GM18517 (cell line): ENCODE results near the gene PLCH2.
"Not testable (repeated sequence)": the region's sequence is repeated elsewhere in the genome, so short reads cannot be mapped to it uniquely, and the experiment has no call there.

Experiments used
- ATAC-seq: cut with Tn5 transposase; IDR thresholded peaks from one replicate; pipeline ENCODE4 v1.9.1; 2021; ENCODE audit warnings: mild to moderate bottlenecking, moderate library complexity; ENCODE audit not compliant: unreplicated experiment

The PLCH2 gene

DNA sequence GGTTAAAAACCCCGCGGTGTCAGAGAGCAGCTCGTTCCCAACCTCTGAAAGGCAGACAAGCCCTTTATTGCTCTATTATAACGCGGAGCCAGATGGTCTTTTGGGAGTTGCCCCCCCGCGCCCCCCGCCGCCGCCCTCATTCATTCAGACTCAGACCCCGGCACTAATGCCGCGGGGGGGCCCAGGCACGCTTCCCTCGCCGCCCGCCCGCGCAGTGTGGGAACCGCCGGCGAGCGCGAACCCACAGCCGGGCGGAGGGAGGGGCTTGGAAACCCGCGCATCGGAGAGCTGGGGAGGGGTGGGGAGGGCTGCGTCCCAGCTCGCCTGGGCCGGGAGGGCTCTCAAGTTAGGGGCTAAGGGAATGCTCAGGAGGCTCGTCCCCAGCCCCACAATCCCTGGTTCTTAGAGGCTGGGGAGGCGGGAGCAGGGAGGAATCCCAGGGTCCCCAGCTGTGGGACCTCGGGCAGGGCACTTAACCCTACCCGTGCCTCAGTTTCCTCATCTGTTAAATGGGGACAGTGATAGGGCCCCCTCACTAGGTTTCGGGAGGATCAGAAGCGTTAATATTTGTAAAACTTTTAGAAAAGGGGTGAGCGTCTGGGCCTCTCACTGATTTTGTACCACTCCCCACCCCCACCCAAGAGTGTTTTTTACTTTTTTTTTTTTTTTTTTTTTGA, 64.9 kb downstream of the PLCH2 start:
- no peak for ATAC-seq

DNA sequence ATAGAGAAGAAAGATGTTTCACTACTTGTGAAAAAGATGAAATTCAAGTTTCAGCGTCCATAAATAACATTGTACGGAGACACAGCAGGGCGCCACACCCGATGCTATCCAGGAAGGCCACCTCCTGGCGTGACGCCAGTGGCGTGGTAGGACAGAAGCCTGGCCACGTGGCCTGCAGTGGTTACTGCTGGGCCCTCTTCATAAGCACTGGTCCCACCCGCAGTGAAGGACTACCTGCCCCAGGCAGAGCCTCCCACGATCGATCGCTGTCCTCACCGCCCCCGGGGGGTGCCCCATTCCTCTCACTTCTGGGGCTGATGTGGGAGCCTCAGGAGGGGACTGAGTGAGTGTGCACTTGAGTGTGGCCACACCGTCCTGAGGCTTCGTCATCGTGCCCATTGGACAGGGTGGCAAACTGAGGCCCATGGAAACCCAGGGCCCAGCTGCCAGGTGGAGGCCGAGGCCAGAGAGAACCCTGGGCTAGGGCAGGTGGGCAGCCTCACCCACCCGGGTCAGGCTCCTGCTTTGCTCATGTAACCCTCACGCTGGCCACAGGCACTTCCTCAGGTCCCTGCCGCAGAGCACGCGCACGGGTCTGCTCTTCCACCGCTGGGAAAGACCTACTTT, 65.6 kb downstream of the PLCH2 start:
- no peak for ATAC-seq

DNA sequence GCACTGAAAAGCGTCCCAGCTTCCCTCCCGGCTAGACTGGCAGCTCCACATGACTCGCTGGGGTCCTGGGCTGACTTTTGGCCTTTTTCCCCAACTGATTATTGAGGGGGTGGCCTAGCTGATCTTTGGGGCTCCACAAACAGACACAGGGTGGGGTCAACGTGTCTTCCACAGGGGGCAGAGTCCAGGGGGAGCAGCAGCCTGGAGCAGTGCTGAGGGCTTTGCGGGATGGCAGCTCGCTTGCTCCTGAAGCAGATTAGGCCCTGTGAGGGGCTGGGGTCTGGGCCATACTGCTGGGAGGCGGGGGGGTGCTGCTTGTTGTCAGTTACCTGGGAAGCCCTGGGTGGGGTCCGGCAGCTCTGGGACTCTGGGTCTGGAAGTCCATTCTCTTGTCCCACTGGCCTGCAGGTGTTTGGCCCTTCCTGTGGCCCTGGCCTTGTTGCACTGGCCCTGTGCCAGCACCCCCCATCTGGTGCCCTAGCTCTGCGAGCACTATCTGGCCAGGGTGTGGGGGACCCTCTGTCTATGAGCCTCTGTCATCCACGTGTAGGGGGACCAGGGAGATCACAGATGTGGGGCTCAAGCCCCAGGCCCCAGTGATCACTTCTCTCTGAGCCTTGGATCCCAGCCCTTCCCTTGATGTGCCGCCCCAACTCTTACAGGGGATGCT, 66.3 kb downstream of the PLCH2 start:
- no peak for ATAC-seq

DNA sequence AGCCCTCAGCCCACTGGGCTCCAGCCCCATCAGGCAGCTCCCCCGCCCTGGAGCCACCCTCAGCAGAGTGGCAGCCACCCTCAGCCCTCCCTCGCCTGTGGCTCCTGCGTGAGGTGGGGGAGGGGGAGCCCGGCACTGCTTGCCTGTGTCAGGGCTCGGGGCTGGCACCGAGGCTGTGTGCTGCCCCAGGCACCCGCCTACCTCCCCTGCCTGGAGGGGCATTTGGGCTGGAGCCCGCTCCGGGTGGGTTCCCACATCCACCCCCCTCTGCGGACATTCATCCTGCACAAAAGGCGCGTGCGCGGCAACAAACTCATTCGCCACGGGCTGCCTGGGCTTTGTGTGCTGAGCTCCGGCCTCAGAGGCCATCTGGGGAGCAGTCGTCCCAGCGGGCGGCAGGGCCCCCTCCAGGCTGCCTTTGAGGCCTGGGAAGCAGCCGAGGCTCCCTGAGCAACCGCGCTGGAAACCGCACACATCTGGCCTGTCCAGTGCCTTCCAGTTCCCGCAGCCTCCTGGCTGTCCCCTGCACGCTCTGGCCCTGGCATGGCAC, 67.5 kb downstream of the PLCH2 start:
- no peak for ATAC-seq

DNA sequence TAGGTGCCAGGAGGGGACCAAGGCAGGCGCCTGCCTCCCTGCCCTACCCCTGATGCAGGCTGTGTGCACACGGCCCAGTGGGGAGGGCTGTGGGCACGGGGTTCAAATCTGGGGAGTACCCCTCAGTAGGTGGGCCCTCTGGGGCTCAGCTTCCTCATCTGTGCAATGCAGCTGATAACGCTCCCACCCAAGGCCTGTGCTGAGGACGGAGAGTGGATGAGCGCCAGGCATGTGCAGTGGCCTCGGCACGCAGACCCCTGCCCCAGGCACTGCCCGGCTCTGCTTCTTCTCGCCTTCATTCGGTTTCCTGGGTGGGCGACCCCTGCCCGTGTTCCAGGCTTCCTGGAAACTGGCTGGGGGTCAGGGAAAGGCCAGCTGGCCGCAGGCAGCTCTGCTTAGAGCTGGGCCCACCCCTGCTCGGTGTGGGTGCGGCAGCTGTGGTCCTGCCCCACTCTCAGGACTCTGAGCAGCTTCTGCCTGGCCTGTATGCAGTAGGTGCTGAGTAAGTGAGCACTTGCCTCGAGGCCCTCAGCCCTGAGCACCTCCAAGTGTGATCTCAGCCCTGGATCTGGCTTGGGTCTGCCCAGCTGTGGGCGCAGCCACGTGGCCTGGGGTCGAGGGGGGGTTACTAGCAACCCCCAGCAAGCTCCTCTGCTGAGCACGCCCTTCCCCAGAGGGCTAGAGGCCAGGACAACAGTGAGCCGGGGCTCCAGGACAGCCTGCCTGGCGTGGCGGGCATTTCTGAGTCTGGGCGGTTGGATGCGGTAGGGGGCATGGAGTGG, 68.2 kb downstream of the PLCH2 start:
- ATAC-seq: no peak

DNA sequence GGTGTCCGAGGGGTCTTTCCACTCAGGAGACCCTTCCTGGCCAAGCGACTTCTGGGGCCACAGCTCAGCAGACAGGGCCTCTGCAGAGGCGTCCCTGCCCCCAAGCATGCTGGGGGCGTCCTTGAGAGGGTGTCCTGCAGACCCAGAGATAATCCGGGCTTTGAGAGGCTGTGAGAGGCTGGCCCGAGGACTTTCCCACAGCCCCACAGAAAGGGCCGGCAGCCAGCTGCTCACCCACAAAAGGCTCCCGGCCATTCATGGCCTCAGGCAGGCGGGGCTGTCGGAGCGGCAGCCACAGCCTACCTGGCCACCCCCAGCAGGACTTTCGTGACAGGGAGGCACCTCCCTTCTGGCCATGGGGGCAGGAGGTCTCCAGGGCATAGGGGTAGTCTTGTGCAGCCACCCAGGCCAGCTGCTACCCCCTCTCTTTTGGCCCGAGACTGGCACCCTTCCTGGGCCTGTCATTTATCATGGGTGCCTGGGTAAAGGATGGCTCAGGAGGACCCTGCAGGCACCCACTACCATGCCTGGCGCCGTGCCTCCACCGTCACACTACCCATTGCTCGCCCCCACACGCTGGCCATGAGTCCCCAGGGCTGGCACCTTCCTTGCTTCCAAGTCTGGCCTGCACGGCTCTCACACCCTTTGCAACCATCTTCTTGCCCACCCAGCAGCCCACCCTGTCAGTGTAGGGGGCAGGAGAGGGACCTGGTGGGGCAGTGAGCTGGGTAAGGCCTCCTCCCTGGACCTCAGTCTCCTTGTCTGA, 69.0 kb downstream of the PLCH2 start:
- ATAC-seq: no peak

DNA sequence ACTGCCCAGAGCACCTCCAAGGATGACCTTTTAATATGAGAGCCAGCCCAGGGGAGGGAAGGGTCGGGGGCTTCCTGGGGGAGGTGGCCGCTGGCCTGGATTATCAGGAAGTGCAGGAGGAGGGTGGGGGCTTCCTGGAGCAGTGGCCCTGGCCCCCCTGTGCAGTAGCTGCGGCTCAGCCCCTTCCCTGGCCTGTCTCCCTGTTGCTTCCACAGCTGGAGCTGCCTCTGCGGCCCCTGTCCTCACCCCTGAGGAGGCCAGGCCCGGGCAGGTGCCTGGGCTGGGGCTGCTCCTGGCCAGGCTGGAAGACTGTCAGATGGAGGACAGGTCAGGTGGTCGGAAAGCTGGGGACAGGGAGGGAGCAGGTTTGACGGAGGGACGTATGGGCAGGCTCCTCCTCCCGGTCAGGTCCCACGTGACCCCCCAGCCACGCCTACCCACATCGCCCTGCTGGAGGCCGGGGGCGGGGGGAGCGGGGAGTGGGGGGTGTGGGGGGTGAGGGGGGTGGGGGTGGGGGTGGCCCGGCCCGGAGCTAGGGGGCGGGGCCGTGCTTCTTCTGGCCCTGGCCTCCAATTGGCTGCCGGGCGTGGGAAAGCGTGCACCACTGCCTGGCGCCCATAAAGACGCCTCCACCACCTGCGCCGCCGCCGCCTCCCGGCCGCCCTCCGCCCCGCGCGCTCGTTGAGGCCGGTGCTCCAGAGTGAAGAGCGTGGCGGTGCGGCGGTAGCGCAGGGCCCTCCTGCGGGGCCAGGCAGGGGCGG, 69.8 kb downstream of the PLCH2 start:
- peak; percentile 23 for ATAC-seq

DNA sequence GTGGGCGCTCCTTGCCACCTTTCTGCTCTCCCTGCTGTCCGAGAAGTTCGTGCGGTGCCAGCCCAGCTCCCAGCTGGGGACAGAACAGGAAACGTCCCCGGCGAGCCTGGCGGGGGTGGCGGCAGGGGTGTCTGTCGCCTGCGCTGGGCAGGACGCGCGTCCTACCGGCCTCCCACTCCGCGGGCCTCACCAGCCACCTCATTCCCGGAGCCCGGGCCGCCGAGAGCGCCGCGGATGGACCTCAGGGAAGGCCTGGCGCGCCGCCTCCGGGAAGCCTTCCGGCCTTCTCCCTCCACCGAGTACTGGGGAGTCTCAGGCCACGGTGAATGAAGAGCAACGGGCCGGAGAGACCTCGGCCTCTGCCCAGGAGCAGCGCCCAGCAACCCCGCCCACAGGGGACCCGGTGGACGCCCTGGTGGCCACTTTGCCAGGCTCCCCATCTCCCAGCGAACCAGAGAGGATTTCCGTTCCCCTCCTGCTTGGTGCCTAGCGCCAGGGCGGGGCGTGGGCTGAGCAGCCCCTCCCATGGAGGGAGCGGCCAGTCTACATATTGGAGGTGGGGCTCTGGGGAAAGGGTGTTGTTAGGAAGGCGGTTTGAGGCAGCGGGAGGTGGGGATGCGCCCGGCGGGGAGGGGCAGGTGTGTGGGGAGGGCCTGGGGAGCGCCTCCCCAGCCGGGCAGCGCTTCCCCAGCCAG, 70.6 kb downstream of the PLCH2 start:
- peak; percentile 37 for ATAC-seq

DNA sequence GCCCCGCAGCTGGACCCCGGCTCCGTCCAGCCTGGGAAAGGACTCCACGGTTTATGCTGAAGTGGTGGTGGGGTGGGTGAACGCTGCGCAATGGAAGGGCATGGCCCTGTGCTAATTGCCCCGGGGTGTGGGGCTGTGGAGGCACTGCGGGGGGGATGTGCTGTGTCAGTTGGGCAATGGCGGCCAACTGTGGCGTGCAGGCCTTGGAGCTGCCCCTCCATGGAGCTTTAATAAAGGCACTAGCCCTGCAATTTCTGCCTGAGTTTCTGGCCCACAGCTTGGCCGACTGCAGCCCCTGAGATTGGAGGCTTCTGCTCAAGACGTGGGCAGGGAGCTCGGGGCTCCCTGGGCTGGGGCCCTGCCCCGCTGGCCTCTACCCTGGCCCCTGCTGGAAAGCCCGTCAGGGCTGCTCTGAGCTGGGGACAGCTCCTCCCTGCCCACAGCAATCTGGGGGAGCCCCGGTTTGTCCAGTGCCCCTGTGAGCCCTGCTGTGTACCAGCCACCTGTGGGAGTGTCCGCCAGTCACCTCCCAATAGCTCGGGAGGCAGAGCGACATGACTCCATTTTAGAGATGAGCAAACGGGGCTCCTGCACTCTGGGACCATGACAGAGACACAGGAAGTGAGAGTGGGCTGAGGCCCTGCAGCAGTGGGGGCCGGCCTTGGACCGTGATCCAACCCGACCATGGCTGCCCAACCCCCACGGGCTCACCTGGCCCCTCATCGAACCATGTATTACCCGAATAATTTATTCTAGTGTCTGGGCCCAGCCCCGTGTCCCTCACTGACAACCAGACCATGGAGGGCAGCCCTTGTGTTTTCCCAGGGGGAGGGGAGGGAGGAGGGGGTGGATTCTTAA, 71.3 kb downstream of the PLCH2 start:
- no peak for ATAC-seq

DNA sequence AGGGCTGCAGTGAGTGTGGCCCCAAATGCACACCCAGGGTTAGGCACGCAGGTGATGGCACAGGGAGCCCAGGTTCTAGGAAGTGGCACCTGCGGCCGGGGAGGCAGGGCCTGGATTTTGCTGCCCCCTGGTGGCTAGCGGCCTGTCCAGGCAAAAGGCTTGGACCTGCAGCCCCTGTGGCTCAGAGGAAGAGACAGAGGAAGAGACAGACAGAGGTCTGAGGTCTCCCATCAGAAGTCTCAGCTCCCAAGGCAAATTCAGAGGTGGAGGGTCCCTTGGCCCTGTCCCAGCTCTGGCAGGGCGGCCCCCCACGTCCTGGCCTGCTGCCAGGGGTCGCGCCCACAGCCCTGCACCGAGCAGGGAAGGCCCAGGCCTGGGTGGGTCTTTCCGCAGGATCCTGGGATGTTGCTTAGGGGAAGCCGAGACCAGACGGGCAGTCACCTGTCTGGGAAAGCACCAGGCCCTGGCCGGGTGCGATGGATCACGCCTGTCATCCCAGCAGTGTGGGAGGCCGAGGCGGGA, 72.0 kb downstream of the PLCH2 start:
- ATAC-seq: peak; percentile 18

DNA sequence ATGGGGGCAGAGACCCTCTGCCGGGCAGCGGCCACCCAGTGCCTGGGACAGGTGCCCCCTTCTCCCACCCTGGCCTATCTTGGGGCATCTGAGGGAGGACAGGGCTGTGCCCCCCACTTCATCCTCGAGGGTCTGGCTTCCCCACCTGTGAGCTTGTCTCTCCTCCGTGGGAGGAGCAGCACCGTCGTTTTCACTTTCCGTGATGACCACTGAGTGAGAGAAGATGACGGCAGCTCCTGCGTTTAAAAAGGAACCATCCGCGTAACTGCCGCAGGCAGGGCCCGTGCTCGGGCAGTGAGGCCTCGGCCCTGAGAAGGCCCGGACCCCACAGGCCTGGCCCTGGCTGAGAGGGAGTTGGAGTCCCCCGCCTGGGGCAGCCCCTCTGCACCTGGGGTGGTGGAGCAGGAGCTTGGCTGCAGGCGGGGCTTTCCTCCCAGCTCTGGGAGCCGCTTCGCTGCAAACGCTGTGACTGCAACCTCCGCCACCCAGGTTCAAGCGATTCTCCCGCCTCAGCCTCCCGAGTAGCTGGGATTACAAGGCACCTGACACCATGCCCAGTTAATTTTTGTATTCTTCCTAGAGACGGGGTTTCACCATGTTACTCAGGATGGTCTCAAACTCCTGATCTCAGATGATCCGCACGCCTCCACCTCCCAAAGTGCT, 73.4 kb downstream of the PLCH2 start:
- ATAC-seq: not testable (repeated sequence)

DNA sequence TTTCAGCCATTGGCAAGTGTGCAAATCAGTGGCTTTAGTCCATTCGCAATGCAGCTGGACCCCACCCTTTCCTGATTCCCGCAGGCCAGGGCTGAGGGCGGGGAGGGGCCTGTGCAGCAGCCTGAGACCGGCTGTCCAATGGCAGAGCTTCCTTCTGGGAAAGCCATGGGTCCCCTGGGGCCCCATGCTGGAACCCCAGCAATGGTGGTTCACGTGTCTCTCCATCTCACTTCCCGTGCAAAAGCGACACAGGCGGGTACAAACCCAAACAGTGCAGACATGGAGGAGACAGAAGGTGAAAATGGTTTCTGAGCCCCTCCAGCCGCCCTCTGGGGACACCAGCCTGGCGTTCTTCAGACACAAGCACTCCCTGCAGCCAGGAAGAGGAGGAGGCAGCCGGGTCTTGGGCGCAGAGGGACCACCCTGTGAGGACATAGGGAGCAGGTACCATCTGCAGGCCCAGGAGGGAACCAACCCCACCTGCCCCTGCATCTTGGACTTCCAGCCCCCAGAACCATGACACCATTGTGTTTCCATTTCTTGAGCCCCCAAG, 74.3 kb downstream of the PLCH2 start:
- not testable (repeated sequence) for ATAC-seq

DNA sequence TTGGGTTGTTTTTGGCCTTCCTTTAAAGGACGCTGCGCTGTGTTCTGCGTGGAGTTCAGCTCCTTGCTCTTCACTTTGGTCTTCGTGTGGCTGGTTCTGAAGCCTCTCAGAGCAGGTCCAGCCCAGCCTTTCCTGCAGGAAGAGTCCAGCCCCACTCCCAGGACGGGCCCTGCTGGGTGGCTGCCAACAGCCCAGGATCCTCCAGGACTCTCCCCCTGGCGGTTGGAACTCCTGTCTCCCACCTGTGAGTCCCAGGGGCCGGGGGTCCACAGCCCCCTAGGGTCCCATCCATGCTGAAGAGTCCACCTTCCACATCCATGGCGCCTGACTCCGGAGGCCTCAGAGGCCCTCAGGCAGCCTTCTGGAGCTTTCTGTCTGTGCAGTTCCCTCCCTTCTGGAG, 75.5 kb downstream of the PLCH2 start:
- ATAC-seq: not testable (repeated sequence)

DNA sequence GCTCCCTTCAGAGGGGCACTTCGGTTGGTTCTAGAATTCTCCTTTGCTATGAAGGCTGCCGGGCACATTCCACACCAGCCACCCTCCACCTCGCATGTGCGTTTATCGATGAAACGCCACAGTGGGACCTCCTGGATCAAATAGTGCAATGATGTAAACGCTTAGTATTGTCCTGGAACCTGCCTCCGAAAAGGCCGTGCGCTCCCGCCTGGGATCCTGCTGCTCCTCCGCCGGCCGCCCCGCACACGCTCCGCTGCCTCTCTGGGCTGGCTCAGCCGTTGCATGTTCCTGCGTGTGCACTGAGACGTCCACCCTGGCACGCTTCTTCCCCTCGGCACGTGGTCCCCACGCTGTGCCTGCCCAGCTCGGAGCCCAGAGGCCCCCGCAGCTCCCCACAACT, 76.1 kb downstream of the PLCH2 start:
- ATAC-seq: no peak

DNA sequence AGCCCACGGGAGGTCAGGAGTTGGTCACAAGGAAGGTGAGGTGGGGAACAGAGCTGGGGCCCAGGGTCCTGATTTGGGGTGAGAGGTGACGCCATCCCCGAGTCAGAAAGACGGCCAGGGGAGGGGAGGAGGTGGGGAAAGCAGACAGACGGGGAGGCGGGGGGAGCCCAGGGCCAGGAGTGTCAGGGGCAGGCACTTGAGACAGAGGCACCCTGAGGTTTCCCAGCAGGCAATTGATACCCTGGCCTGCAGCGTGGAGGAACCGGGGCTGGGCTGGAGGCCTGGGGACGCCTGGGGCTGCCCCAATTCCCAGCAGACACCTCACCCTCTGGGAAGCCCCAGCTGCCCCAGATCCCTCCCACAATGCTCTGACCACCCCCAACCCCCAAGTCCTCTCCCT, 77.0 kb downstream of the PLCH2 start:
- ATAC-seq: not testable (repeated sequence)

DNA sequence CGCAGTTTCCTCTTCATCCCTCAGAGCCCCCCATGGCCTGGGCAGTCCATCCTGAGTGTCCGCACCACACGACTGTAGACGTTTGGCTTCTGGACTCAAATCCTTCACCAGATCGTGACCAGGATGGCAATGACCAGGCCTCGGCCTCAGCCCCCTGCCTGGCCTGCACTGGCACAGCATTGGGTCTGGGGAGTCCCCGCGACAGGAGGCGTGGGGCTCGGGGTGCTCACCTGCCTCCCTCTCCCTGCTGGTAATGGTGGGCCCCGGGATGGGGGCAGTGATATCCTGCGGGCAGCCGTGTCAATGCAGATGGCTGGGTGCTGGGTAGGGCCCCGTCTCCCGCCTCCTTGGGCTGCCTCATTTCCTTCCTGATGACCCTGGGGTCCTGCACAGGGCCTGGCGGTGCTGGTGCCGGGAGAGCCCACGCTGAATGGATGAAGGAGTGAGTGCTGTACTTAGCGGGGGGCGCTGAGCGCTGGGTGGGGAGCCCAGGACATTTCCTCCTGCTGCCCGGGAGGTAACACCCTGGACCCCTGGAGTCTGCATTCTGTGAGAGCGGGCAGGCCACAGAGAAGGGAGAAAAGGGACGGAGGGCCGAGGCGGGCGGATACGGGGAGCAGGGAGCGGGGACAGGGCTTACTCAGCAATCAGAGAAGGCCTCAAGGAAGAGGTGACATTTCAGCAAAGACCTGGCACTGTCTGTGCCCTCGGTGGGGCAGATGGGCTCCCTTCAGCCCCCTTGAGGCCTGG, 78.0 kb downstream of the PLCH2 start:
- ATAC-seq: no peak
